ENCODE measurements around the gene CEACAM5.

GRCh38 chr19:41698746-41699230 lies 9.6 kb upstream of the CEACAM5 start:
- TF ChIP-seq FOXM1 (IDR thresholded peaks at IDR 0.05; ENCODE audit: borderline replicate concordance) (no peak), LEF1 (IDR thresholded peaks at IDR 0.05; ENCODE audit: borderline replicate concordance) (no peak)

Data from HEK293T (cell line).